ENCODE measurements around the gene CAPS.

CAPS gene

GRCh38 chr19:5952193-5953029 lies 38.4 kb downstream of the CAPS start:
- no peak overlapping the region for H3K4me3 ChIP-seq (replicated peaks in 1 of 2; ENCODE audit: low read depth in 2 of 2, low read length in 2 of 2)
- no peak for DNase-seq (ENCODE audit: low read depth in 2 of 2)
- TF ChIP-seq, protein P1, sequence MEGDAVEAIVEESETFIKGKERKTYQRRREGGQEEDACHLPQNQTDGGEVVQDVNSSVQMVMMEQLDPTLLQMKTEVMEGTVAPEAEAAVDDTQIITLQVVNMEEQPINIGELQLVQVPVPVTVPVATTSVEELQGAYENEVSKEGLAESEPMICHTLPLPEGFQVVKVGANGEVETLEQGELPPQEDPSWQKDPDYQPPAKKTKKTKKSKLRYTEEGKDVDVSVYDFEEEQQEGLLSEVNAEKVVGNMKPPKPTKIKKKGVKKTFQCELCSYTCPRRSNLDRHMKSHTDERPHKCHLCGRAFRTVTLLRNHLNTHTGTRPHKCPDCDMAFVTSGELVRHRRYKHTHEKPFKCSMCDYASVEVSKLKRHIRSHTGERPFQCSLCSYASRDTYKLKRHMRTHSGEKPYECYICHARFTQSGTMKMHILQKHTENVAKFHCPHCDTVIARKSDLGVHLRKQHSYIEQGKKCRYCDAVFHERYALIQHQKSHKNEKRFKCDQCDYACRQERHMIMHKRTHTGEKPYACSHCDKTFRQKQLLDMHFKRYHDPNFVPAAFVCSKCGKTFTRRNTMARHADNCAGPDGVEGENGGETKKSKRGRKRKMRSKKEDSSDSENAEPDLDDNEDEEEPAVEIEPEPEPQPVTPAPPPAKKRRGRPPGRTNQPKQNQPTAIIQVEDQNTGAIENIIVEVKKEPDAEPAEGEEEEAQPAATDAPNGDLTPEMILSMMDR (IDR thresholded peaks at IDR 0.05; ENCODE audit: low read depth, low read length), result no peak

DNA sequence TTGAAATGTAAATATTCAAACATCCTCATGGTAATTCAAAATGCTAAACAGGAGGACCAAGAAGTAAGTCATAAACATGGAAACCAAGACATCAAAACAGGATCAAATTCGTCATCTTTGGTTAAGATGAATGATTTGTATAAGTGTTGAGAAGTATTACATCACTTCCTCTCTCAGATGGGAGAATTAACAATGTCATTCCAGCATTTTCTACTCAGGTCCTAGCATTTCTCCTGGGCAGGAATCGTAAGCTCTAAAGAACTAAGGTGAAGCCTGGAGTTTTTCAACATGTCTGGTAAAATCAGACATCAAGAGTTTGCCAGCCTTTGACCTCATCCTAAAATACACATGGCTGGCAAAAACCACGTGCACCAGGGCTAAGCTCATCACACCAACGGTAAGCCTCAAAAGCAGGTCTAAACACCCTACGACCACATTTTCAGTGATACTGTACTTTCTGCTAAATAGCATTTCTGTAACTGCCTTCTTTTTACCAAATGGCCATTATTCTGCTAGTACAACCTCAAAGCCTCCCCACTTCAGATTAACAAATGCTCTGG lies 39.1 kb downstream of the CAPS start:
- peak in 1 of 2 donors; percentile 44 for DNase-seq (ENCODE audit: low read depth in 2 of 2)
- TF ChIP-seq, protein P1 (IDR thresholded peaks at IDR 0.05; ENCODE audit: low read depth, low read length), result no peak
- no peak overlapping the region for H3K4me3 ChIP-seq (replicated peaks in 1 of 2; ENCODE audit: low read depth in 2 of 2, low read length in 2 of 2)

- peak in 1 of 2 donors; percentile 18 for DNase-seq (ENCODE audit: low read depth in 2 of 2)
- no peak overlapping the region for H3K4me3 ChIP-seq (replicated peaks in 1 of 2; ENCODE audit: low read depth in 2 of 2, low read length in 2 of 2)
- TF ChIP-seq, protein P1 (IDR thresholded peaks at IDR 0.05; ENCODE audit: low read depth, low read length), result no peak
Observed at GRCh38 chr19:5953680-5954213, 39.7 kb downstream of the CAPS start.

DNA sequence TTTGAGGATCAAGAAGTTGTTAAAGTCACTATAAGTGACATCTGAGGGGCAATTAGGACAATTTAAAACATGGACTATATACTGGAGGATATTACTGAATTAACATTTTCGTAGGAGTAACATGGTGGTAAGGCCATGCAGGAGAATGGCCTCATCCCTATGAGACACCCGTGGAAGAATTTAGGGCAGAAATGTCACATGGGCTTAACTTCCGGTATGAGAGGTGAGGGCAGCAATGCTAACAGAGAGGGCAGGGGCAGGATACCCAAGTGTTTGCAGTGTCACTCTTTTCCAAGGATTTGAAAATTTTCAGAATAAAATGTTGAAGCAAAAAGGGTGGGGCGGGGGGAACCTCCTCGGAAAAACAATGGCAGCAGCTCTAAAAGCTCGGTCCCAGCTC lies 40.2 kb downstream of the CAPS start:
- TF ChIP-seq, protein P1 (IDR thresholded peaks at IDR 0.05; ENCODE audit: low read depth, low read length), result no peak
- no peak overlapping the region for H3K4me3 ChIP-seq (replicated peaks in 1 of 2; ENCODE audit: low read depth in 2 of 2, low read length in 2 of 2)
- peak in 1 of 2 donors; percentile 50 for DNase-seq (ENCODE audit: low read depth in 2 of 2)

GRCh38 chr19:5955636-5955935 lies 41.5 kb downstream of the CAPS start:
- H3K4me3 ChIP-seq (replicated peaks in 1 of 2; ENCODE audit: low read depth in 2 of 2, low read length in 2 of 2), result no peak overlapping the region
- TF ChIP-seq, protein P1 (IDR thresholded peaks at IDR 0.05; ENCODE audit: low read depth, low read length), result no peak
- no peak for DNase-seq (ENCODE audit: low read depth in 2 of 2)

- TF ChIP-seq, protein P1 (IDR thresholded peaks at IDR 0.05; ENCODE audit: low read depth, low read length), result no peak
- no peak overlapping the region for H3K4me3 ChIP-seq (replicated peaks in 1 of 2; ENCODE audit: low read depth in 2 of 2, low read length in 2 of 2)
- no peak for DNase-seq (ENCODE audit: low read depth in 2 of 2)
Observed at GRCh38 chr19:5956323-5956722, 42.3 kb downstream of the CAPS start.

Measured in cardiac fibroblast (primary cell).